Activated T-helper 9 cell treated with anti-CD3 and anti-CD28 coated beads, Interleukin-2, amount 50 U/mL, for 16 hours (primary cell): ENCODE measurements around the gene FANCC.
"Not testable (repeated sequence)": the region's sequence is repeated elsewhere in the genome, so short reads cannot be mapped to it uniquely, and the experiment has no call there.

Source experiments
- DNase-seq: peaks from one replicate; pipeline ENCODE4 v3.0.0-alpha.2; 2020; ENCODE audit warnings: low read depth

Gene FANCC

GRCh38 chr9:95229230-95229915 is 88.1 kb downstream of the FANCC start:
- no peak for DNase-seq

GRCh38 chr9:95226921-95227320 is 90.6 kb downstream of the FANCC start:
- no peak for DNase-seq

GRCh38 chr9:95225726-95226106 is 91.8 kb downstream of the FANCC start:
- DNase-seq: no peak

GRCh38 chr9:95225076-95225725 is 92.3 kb downstream of the FANCC start:
- DNase-seq: no peak

- no peak for DNase-seq
These were observed 93.0 kb downstream of the FANCC start for GRCh38 chr9:95224376-95225019.

GRCh38 chr9:95220352-95220751 is 97.2 kb downstream of the FANCC start:
- DNase-seq: not testable (repeated sequence)

GRCh38 chr9:95218773-95219172 is 98.7 kb downstream of the FANCC start:
- DNase-seq: no peak

GRCh38 chr9:95217936-95218335 is 99.6 kb downstream of the FANCC start:
- DNase-seq: no peak

- DNase-seq: no peak
These were observed 102.1 kb downstream of the FANCC start for GRCh38 chr9:95215336-95215898.

GRCh38 chr9:95213117-95213516 is 104.4 kb downstream of the FANCC start:
- DNase-seq: no peak

- DNase-seq: no peak
These were observed 106.5 kb downstream of the FANCC start for GRCh38 chr9:95211028-95211427.

GRCh38 chr9:95207403-95207802 is 110.1 kb downstream of the FANCC start:
- no peak for DNase-seq

- no peak for DNase-seq
These were observed 111.4 kb downstream of the FANCC start for GRCh38 chr9:95206143-95206542.

- no peak for DNase-seq
These were observed 112.8 kb downstream of the FANCC start for GRCh38 chr9:95204710-95205109.

GRCh38 chr9:95204310-95204709 is 113.2 kb downstream of the FANCC start:
- DNase-seq: no peak

- DNase-seq: not testable (repeated sequence)
These were observed 114.5 kb downstream of the FANCC start for GRCh38 chr9:95203019-95203418.

- DNase-seq: no peak
These were observed 115.3 kb downstream of the FANCC start for GRCh38 chr9:95202076-95202681.

GRCh38 chr9:95201206-95201605 is 116.3 kb downstream of the FANCC start:
- DNase-seq: no peak

GRCh38 chr9:95197692-95198271 is 119.7 kb downstream of the FANCC start:
- no peak for DNase-seq

GRCh38 chr9:95193480-95193879 is 124.0 kb downstream of the FANCC start:
- no peak for DNase-seq

- DNase-seq: no peak
These were observed 124.4 kb downstream of the FANCC start for GRCh38 chr9:95193067-95193466.

GRCh38 chr9:95192631-95193030 is 124.9 kb downstream of the FANCC start:
- DNase-seq: no peak
